Neural crest cell (in vitro differentiated cells): ENCODE measurements around the gene GEMIN8. TPM values are rescaled to one million over a fixed set of nuclear protein-coding genes. Genes with fewer than 3 reads are reported as not detected.
A peak's percentile ranks its signal among the peaks of the same experiment; 100 is the strongest.

Source experiments
- DNase-seq: peaks from one replicate; pipeline ENCODE4 v3.0.0; 2021; ENCODE audit warnings: low read depth, mixed read lengths, low spot score
- H3K27ac Mint-ChIP-seq: one replicate; pipeline ENCODE4 v1.8.0; 2021; ENCODE audit warnings: mild to moderate bottlenecking, mixed read lengths; ENCODE audit not compliant: unreplicated experiment
- H3K27me3 Mint-ChIP-seq: 2 replicates; pipeline ENCODE4 v1.8.0; 2021; ENCODE audit warnings: low read depth, mild to moderate bottlenecking, mixed read lengths
- H3K36me3 Mint-ChIP-seq: 2 replicates; pipeline ENCODE4 v1.8.0; 2021; ENCODE audit warnings: low read depth, mild to moderate bottlenecking, mixed read lengths
- H3K4me1 Mint-ChIP-seq: 2 replicates; pipeline ENCODE4 v1.8.0; 2021; ENCODE audit warnings: mixed read lengths
- H3K4me3 Mint-ChIP-seq: one replicate; pipeline ENCODE4 v1.8.0; 2021; ENCODE audit warnings: mild to moderate bottlenecking, mixed read lengths
- H3K9me3 Mint-ChIP-seq: 2 replicates; pipeline ENCODE4 v1.8.0; 2021; ENCODE audit warnings: mixed read lengths
- total RNA-seq: library from RNA; stranded (reverse); gene quantifications from 2 replicates; pipeline ENCODE4 v1.2.1, GENCODE V29; 2021
- TF ChIP-seq, protein P1 (sequence below): fragments of 200-600 bp; sonication (generic); conservative IDR thresholded peaks from 2 replicates; pipeline ENCODE4 v1.5.0; 2021; ENCODE audit warnings: antibody characterized with exemption, mild to moderate bottlenecking

The GEMIN8 gene
- total RNA-seq, 1 donor from 2014 or later: 14.4 TPM

DNA sequence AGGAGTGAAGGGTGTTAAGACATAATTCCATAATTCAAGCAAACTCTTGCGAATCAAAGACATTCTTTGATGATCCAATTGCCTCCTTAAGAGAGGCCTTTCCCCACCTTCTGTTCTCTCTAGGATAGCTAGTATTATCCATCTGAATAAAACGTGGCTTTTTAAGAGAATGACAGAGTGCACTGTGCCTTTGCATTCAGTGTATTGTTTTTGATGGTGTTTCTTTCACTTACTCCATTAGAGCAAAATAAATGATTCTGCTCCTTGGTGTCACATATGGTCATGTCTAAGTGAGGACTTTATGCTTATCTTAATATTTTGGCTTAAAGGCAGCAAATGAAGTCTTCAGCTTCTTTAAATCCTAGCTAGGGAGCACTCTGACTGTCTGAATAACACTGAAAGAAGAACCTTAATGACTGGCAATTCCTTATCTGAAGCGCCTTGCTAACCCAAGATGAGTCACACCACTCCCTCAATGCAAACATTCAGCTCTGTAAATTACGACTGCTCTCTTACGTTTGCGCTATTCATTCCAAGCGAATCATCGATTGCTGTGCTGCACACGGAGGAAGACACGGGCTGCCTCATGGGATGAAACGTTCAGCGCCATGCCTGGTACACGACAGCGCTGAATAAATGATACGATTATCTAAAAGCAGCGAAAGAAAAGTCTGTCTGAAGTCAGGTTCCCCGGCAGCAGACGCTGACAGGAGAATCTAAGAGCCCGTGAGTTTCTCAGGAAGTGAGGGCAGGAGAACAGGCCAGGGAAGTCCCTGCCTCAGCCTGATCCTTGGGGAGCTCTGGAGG, 35.1 kb upstream of the GEMIN8 start:
- peaks cover 4% of the 10 kb centered on the region for H3K9me3 Mint-ChIP-seq

DNA sequence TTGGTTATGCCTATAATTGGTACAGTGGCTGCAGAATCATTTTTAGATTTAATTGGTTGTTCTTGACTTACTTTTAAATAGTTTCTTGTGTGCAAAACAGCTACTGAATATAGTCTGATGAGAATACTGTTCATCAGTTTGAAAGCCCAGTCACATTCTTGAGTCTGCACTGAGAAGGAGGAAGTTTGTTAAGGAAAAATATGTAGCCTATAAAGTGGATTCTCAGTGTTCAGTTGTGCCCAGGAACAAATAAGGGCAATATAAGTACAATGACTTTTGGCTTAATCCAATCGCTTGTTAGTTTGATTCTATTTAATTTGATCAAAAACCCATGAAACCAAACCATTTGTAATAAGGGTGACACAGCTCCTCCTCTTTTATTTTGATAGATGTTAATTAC, 32.8 kb upstream of the GEMIN8 start:
- peaks cover 2% of the 10 kb centered on the region for H3K9me3 Mint-ChIP-seq
- no peak for DNase-seq
- no peak overlapping the region for H3K4me3 Mint-ChIP-seq
- H3K4me1 Mint-ChIP-seq: peaks cover 4% of the 10 kb centered on the region
- H3K27me3 Mint-ChIP-seq: no peaks in the 10 kb centered on the region
- H3K27ac Mint-ChIP-seq: no peak overlapping the region
- H3K36me3 Mint-ChIP-seq: no peaks in the 10 kb centered on the region
- TF ChIP-seq, protein P1, sequence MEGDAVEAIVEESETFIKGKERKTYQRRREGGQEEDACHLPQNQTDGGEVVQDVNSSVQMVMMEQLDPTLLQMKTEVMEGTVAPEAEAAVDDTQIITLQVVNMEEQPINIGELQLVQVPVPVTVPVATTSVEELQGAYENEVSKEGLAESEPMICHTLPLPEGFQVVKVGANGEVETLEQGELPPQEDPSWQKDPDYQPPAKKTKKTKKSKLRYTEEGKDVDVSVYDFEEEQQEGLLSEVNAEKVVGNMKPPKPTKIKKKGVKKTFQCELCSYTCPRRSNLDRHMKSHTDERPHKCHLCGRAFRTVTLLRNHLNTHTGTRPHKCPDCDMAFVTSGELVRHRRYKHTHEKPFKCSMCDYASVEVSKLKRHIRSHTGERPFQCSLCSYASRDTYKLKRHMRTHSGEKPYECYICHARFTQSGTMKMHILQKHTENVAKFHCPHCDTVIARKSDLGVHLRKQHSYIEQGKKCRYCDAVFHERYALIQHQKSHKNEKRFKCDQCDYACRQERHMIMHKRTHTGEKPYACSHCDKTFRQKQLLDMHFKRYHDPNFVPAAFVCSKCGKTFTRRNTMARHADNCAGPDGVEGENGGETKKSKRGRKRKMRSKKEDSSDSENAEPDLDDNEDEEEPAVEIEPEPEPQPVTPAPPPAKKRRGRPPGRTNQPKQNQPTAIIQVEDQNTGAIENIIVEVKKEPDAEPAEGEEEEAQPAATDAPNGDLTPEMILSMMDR: no peak

More for the DNA sequence above, 35.1 kb upstream of the GEMIN8 start:
- H3K4me1 Mint-ChIP-seq: peaks cover 4% of the 10 kb centered on the region
- TF ChIP-seq, protein P1: no peak
- DNase-seq: no peak
- no peaks in the 10 kb centered on the region for H3K27me3 Mint-ChIP-seq
- H3K36me3 Mint-ChIP-seq: no peaks in the 10 kb centered on the region
- peak overlapping the region; percentile 19 for H3K27ac Mint-ChIP-seq
- no peak overlapping the region for H3K4me3 Mint-ChIP-seq

DNA sequence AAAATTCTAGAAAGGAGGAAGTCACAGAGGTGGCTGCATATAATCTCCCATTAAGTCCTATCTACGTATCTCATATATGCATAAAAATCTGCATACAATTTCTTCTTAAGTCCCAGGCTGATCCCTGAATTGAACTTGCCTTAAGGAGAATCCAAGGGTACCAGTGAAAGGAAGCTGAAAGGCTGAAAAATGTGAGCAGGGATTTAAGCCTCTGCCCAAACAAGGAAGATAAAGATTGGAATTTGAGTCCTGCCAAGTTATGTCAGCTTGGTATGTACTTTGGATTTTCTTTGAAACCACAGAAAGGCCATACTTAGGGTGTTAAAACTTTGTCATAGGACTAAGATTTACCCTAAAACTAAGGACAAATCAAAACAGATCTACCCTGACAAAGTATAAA, 26.5 kb upstream of the GEMIN8 start:
- Mint-ChIP-seq H3K36me3 (no peaks in the 10 kb centered on the region), H3K27me3 (no peaks in the 10 kb centered on the region), H3K27ac (no peak overlapping the region), H3K4me1 (no peaks in the 10 kb centered on the region), H3K4me3 (no peak overlapping the region), H3K9me3 (peaks cover 6% of the 10 kb centered on the region)
- TF ChIP-seq, protein P1: no peak
- no peak for DNase-seq

DNA sequence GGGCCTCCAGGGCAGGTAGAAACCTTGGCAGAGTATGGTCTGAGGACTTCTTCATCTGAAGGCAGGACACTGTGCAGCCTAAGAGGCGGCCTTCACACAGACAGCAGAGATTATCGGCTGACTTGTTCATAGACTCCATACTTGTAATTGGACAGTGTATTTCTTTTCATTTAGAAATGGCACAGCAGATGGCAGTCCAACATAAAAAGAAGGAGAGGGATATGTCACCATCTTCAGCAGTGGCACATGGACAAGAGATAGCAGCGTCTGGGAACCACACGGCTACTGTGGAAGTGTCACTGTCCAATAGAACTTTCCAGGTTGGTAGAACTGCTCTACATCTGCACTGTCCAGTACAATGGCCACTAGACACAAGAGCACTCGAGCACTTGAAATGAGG, 21.7 kb upstream of the GEMIN8 start:
- no peak for DNase-seq
- H3K27ac Mint-ChIP-seq: no peak overlapping the region
- TF ChIP-seq, protein P1: no peak
- H3K36me3 Mint-ChIP-seq: no peaks in the 10 kb centered on the region
- peaks cover 14% of the 10 kb centered on the region for H3K9me3 Mint-ChIP-seq
- H3K4me3 Mint-ChIP-seq: no peak overlapping the region
- no peaks in the 10 kb centered on the region for H3K4me1 Mint-ChIP-seq
- no peaks in the 10 kb centered on the region for H3K27me3 Mint-ChIP-seq

DNA sequence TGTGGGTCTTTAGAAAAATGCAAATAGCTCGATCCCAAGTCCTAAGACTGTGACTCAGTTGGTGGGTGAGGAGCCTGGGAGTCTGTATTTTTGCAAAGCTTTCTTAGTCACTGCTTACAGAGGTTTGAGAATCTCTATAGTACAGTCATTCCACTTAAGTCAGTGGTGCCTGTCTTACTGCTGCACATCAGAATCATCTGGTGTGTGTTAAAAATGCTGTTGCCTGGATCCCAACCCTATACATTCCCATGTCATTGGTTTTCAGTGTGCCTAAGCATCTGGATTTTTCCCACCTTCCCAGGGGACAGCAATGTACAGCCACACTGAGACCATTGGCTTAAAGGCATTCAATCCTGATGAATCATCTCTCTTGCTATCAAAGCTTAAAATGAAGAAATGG, 21.0 kb upstream of the GEMIN8 start:
- Mint-ChIP-seq H3K27ac (no peak overlapping the region), H3K27me3 (no peaks in the 10 kb centered on the region), H3K4me3 (no peak overlapping the region), H3K4me1 (no peaks in the 10 kb centered on the region), H3K36me3 (no peaks in the 10 kb centered on the region), H3K9me3 (peaks cover 14% of the 10 kb centered on the region)
- no peak for DNase-seq
- TF ChIP-seq, protein P1: no peak
